Stimulated activated CD4-positive, alpha-beta T cell treated with anti-CD3 and anti-CD28 coated beads, Interleukin-2, amount 100 ng/mL, for 48 hours (primary cell): ENCODE results near the gene ANKRD63.

Source experiments
- DNase-seq, 2 donors: peaks; one replicate each; pipeline ENCODE4 v3.0.0-alpha.2; 2020

The ANKRD63 gene

GRCh38 chr15:40256638-40257235 lies 26.1 kb downstream of the ANKRD63 start:
- DNase-seq: no peak

- no peak for DNase-seq
Observed at GRCh38 chr15:40255033-40255432, 27.8 kb downstream of the ANKRD63 start.

- no peak for DNase-seq
Observed at GRCh38 chr15:40254452-40254851, 28.4 kb downstream of the ANKRD63 start.

- no peak for DNase-seq
Observed at GRCh38 chr15:40253167-40253790, 29.6 kb downstream of the ANKRD63 start.

- no peak for DNase-seq
Observed at GRCh38 chr15:40252438-40253166, 30.3 kb downstream of the ANKRD63 start.

- DNase-seq: no peak
Observed at GRCh38 chr15:40252141-40252437, 30.8 kb downstream of the ANKRD63 start.

- no peak for DNase-seq
Observed at GRCh38 chr15:40251486-40252140, 31.3 kb downstream of the ANKRD63 start.

- DNase-seq: no peak
Observed at GRCh38 chr15:40250771-40251483, 31.9 kb downstream of the ANKRD63 start.

GRCh38 chr15:40250304-40250656 lies 32.6 kb downstream of the ANKRD63 start:
- no peak for DNase-seq

- DNase-seq: no peak
Observed at GRCh38 chr15:40249477-40250303, 33.2 kb downstream of the ANKRD63 start.

- no peak for DNase-seq
Observed at GRCh38 chr15:40248006-40248783, 34.7 kb downstream of the ANKRD63 start.

- no peak for DNase-seq
Observed at GRCh38 chr15:40247406-40247971, 35.4 kb downstream of the ANKRD63 start.

GRCh38 chr15:40246496-40247280 lies 36.2 kb downstream of the ANKRD63 start:
- DNase-seq: no peak

- no peak for DNase-seq
Observed at GRCh38 chr15:40245666-40246450, 37.0 kb downstream of the ANKRD63 start.

GRCh38 chr15:40244961-40245523 lies 37.8 kb downstream of the ANKRD63 start:
- DNase-seq: no peak

- no peak for DNase-seq
Observed at GRCh38 chr15:40243126-40243810, 39.6 kb downstream of the ANKRD63 start.

- no peak for DNase-seq
Observed at GRCh38 chr15:40242601-40243000, 40.3 kb downstream of the ANKRD63 start.

GRCh38 chr15:40242213-40242599 lies 40.7 kb downstream of the ANKRD63 start:
- DNase-seq: no peak
